Measurements from ENCODE around the gene SETBP1.

SETBP1 gene

DNA sequence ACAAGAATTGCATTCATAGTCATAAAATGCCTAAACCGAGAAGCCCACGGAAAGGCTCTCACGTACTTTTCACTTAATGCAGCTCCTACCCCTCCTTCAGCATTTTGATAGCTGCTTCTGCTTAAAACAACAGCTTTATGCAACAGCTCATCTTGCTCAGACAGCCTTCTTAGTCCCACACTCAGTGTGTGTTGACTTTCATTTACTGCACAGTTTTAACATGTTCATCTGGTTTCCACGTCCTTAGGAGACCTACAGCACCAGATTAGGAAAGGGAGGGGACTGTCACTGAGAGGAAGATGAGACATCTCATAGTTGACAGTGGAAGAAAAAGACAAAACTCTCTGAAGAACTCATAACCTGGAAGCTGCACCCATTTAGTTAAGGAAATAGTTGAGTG, 435.4 kb downstream of the SETBP1 start:
- no peak overlapping the region for H3K4me3 ChIP-seq (ENCODE audit: low read depth, low read length)
- no peaks in the 10 kb centered on the region for H3K36me3 ChIP-seq (ENCODE audit: control insufficient read depth, insufficient read depth, low read length)
- no peaks in the 10 kb centered on the region for H3K27me3 ChIP-seq (ENCODE audit: control insufficient read depth, insufficient read depth, low read length)
- H3K9me3 ChIP-seq (ENCODE audit: control insufficient read depth, insufficient read depth, low read length), result no peaks in the 10 kb centered on the region
- no peaks in the 10 kb centered on the region for H3K4me1 ChIP-seq (ENCODE audit: control insufficient read depth, insufficient read depth, low read length)
- H3K9ac ChIP-seq (ENCODE audit: low read depth, low read length), result no peak overlapping the region
